Measurements from ENCODE around the gene TP53. TPM values are rescaled to one million over a fixed set of nuclear protein-coding genes. Genes with fewer than 3 reads are reported as not detected.
A peak's percentile ranks its signal among the peaks of the same experiment; 100 is the strongest.

Gene TP53
- total RNA-seq, 1 experiment from 2014 or later, result 179 TPM

DNA sequence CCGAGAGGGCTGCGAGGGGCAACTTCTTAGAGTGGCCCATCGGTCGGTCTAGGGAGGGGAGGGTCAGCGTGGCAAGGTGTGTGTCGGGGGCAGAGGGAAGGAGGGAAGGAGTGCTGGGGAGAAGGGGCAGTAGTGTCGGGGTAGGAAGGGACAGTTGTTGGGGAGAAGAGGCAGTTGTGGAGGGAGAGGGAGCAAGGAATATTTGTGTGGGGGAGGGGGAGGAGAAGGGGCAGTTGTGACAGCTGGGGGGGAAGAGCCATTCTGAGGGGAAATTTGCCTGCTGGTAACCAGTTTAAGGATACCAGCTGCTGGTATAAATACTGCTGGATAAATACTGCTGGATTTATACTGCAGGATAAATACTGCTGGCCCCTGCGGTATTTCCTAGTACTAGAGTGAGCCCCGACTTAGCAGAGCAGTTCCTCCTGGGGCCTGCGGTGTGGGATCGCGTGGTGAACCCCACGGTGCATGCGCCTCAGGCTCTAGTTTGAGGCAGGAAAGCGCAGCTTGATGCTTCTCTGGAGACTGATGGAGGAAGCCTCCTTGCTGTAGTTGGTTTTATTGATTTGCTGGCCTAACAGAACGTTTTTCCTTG lies 30.6 kb upstream of the TP53 start:
- Mint-ChIP-seq H3K9me3 (no peaks in the 10 kb centered on the region), H3K4me1 (peaks cover 34% of the 10 kb centered on the region), H3K4me3 (peak overlapping the region; percentile 83), H3K27me3 (ENCODE audit: low read depth) (peaks cover 44% of the 10 kb centered on the region), H3K36me3 (no peaks in the 10 kb centered on the region), H3K27ac (no peak overlapping the region)
- ChIA-PET CTCF (interaction anchor here (0.6 to 8.0 kb wide), 12 partner anchors 12 to 134 kb away, joined by 3 to 120 read pairs (median 10); partner anchors contain the start of genes EFNB3, FXR2, MPDU1 and SOX15), POLR2A (interaction anchor here (1.2 to 2.3 kb wide), 5 partner anchors 13 to 139 kb away, joined by 4 to 18 read pairs (median 7); partner anchors contain the start of genes EFNB3, NAA38, SAT2 and TP53)
- TF ChIP-seq, protein P1, sequence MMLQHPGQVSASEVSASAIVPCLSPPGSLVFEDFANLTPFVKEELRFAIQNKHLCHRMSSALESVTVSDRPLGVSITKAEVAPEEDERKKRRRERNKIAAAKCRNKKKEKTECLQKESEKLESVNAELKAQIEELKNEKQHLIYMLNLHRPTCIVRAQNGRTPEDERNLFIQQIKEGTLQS (CRISPR knock-in tag; conservative IDR thresholded peaks at IDR 0.05), result no peak
- ATAC-seq (no peak), DNase-seq (ENCODE audit: low spot score) (no peak)

DNA sequence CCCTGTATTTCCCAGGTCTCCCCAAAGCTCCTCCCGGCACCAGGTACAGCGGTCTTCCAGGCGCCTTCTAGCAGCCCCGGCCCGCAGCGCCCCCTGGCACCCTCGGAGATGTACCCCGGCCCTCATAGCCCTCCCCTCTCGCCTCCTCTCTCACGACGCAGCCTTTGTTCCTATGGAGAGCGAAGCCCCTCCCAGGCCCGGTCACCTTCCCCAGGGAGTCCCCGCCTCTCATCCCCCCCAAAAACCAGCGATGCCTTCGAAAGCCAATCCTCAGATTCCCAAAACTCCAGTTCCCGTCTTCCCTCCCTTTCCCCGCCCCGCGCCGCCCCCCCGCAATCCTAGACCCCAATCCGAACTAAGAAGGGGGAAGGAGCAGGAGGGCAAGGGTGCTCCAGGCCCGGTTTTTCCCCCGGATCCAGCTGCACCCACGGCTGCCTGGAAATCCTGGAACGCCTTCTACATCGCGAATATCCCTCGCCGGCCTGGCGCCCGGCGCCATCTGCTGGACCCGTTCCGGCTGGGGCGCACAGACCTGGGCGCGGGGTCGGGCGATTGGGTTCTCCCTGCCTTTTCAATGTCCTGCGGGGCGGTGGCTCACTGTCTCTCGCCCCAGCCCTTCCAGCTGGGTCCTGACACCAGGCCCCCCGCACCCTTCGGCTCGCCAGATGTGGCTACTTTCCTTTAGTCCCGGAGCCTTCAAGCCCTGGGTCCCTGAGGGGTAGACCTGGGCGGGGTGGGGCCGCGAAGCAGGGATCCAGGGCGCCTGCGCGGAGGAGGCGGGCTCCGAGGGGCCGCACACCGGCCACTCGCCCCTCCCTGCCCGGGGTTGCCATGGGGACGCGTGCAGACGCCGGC lies 29.8 kb upstream of the TP53 start, which contains the start of gene DNAH2:
Gene DNAH2 (plus strand): TSS at position 844 of the 855 bp plus-strand sequence. CDS start 1,991 bp downstream, outside the sequence.
- peaks cover 36% of the 10 kb centered on the region for H3K4me1 Mint-ChIP-seq
- no peaks in the 10 kb centered on the region for H3K36me3 Mint-ChIP-seq
- H3K9me3 Mint-ChIP-seq, result no peaks in the 10 kb centered on the region
- peak; percentile 96 for DNase-seq (ENCODE audit: low spot score)
- ChIA-PET CTCF (interaction anchor here (0.5 to 8.0 kb wide), 52 partner anchors 11 to 825 kb away, joined by 3 to 120 read pairs (median 4); partner anchors contain the start of genes ACAP1, ATP1B2, EFNB3 and FXR2), POLR2A (interaction anchor here (0.6 to 2.3 kb wide), 10 partner anchors 12 to 140 kb away, joined by 4 to 18 read pairs (median 6); partner anchors contain the start of genes EFNB3, MPDU1, NAA38 and SAT2)
- H3K27me3 Mint-ChIP-seq (ENCODE audit: low read depth), result peaks cover 47% of the 10 kb centered on the region
- H3K27ac Mint-ChIP-seq, result peak within 1 kb of the TSS; percentile 72; the same call in 1 of the 2 replicates
- peak within 1 kb of the TSS; percentile 83 for H3K4me3 Mint-ChIP-seq
- ATAC-seq, result peak; percentile 88
- TF ChIP-seq MAX (CRISPR knock-in tag; IDR thresholded peaks at IDR 0.05), result no peak; the same call in 1 of the 2 replicates
- peak; percentile 32; the same call in 1 of the 2 replicates for TF ChIP-seq MYBL2 (CRISPR knock-in tag; IDR thresholded peaks at IDR 0.05)
- no peak for TF ChIP-seq ZNF219 (CRISPR knock-in tag; IDR thresholded peaks at IDR 0.05; ENCODE audit: borderline replicate concordance)
- 0 out of 2 replicates have a peak, but pooled peaks have one; percentile 67 for TF ChIP-seq CREM (CRISPR knock-in tag; IDR thresholded peaks at IDR 0.05)
- TF ChIP-seq, protein P2, sequence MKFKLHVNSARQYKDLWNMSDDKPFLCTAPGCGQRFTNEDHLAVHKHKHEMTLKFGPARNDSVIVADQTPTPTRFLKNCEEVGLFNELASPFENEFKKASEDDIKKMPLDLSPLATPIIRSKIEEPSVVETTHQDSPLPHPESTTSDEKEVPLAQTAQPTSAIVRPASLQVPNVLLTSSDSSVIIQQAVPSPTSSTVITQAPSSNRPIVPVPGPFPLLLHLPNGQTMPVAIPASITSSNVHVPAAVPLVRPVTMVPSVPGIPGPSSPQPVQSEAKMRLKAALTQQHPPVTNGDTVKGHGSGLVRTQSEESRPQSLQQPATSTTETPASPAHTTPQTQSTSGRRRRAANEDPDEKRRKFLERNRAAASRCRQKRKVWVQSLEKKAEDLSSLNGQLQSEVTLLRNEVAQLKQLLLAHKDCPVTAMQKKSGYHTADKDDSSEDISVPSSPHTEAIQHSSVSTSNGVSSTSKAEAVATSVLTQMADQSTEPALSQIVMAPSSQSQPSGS (CRISPR knock-in tag; IDR thresholded peaks at IDR 0.05; ENCODE audit: borderline replicate concordance, low read depth), result no peak
- no peak for TF ChIP-seq PRRX2 (CRISPR knock-in tag; IDR thresholded peaks at IDR 0.05)
- TF ChIP-seq TEAD1 (CRISPR knock-in tag; IDR thresholded peaks at IDR 0.05), result peak; percentile 68; the same call in 1 of the 2 replicates
- no peak for TF ChIP-seq OVOL2 (CRISPR knock-in tag; IDR thresholded peaks at IDR 0.05; ENCODE audit: borderline replicate concordance)
- no peak for TF ChIP-seq RELA (CRISPR knock-in tag; IDR thresholded peaks at IDR 0.05; ENCODE audit: borderline replicate concordance)
- no peak for TF ChIP-seq JAZF1 (CRISPR knock-in tag; IDR thresholded peaks at IDR 0.05)
- no peak for TF ChIP-seq ZNF671 (CRISPR knock-in tag; IDR thresholded peaks at IDR 0.05)
- TF ChIP-seq ZNF281 (CRISPR knock-in tag; IDR thresholded peaks at IDR 0.05), result 0 out of 2 replicates have a peak, but pooled peaks have one; percentile 12
- TF ChIP-seq GRHL2 (CRISPR knock-in tag; IDR thresholded peaks at IDR 0.05; ENCODE audit: insufficient replicate concordance, severe bottlenecking), result no peak
- TF ChIP-seq, protein P3, sequence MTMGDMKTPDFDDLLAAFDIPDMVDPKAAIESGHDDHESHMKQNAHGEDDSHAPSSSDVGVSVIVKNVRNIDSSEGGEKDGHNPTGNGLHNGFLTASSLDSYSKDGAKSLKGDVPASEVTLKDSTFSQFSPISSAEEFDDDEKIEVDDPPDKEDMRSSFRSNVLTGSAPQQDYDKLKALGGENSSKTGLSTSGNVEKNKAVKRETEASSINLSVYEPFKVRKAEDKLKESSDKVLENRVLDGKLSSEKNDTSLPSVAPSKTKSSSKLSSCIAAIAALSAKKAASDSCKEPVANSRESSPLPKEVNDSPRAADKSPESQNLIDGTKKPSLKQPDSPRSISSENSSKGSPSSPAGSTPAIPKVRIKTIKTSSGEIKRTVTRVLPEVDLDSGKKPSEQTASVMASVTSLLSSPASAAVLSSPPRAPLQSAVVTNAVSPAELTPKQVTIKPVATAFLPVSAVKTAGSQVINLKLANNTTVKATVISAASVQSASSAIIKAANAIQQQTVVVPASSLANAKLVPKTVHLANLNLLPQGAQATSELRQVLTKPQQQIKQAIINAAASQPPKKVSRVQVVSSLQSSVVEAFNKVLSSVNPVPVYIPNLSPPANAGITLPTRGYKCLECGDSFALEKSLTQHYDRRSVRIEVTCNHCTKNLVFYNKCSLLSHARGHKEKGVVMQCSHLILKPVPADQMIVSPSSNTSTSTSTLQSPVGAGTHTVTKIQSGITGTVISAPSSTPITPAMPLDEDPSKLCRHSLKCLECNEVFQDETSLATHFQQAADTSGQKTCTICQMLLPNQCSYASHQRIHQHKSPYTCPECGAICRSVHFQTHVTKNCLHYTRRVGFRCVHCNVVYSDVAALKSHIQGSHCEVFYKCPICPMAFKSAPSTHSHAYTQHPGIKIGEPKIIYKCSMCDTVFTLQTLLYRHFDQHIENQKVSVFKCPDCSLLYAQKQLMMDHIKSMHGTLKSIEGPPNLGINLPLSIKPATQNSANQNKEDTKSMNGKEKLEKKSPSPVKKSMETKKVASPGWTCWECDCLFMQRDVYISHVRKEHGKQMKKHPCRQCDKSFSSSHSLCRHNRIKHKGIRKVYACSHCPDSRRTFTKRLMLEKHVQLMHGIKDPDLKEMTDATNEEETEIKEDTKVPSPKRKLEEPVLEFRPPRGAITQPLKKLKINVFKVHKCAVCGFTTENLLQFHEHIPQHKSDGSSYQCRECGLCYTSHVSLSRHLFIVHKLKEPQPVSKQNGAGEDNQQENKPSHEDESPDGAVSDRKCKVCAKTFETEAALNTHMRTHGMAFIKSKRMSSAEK (CRISPR knock-in tag; IDR thresholded peaks at IDR 0.05; ENCODE audit: borderline replicate concordance), result no peak
- TF ChIP-seq ZNF263 (CRISPR knock-in tag; IDR thresholded peaks at IDR 0.05; ENCODE audit: low read depth), result no peak
- TF ChIP-seq ESRRA (CRISPR knock-in tag; IDR thresholded peaks at IDR 0.05; ENCODE audit: borderline replicate concordance), result 0 out of 2 replicates have a peak, but pooled peaks have one; percentile 61
- TF ChIP-seq, protein P4, sequence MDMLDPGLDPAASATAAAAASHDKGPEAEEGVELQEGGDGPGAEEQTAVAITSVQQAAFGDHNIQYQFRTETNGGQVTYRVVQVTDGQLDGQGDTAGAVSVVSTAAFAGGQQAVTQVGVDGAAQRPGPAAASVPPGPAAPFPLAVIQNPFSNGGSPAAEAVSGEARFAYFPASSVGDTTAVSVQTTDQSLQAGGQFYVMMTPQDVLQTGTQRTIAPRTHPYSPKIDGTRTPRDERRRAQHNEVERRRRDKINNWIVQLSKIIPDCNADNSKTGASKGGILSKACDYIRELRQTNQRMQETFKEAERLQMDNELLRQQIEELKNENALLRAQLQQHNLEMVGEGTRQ (CRISPR knock-in tag; IDR thresholded peaks at IDR 0.05), result peak; percentile 18
- no peak for TF ChIP-seq NFE2L1 (CRISPR knock-in tag; IDR thresholded peaks at IDR 0.05)
- no peak for TF ChIP-seq ZNF232 (CRISPR knock-in tag; IDR thresholded peaks at IDR 0.05)
- 0 out of 2 replicates have a peak, but pooled peaks have one; percentile 71 for TF ChIP-seq KAT7 (CRISPR knock-in tag; IDR thresholded peaks at IDR 0.05; ENCODE audit: borderline replicate concordance)

All from WTC11 (cell line).